ENCODE measurements around the gene COL6A3.
"Not testable (repeated sequence)": the region's sequence is repeated elsewhere in the genome, so short reads cannot be mapped to it uniquely, and the experiment has no call there.

Gene COL6A3

DNA sequence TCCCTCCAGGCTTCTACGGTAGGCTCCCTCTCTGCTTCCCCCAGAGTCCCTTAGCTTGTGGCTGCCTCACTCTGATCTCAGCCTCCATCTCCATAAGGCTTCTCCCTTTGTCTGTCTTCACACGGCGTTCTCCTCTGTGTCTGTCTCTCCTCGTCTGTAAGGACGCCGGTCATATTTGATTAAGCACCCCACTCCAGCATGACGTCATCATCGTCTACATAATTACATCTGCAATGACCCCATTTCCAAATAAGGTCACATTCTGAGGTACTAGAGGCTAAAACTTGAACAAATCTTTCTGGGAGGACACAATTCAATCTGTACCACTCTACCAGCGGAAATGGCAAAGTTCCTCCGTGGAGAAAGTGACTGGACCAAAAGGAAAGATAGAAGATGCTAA, 8.3 kb upstream of the COL6A3 start:
- Histone ChIP-seq H4K20me1 (no peaks in the 10 kb centered on the region), H3K9ac (no peak overlapping the region), H3K27ac (no peak overlapping the region), H3K4me2 (no peak overlapping the region), H3K36me3 (no peaks in the 10 kb centered on the region), H3K4me1 (peaks cover 7% of the 10 kb centered on the region; the same call in 1 of the 2 replicates), H3K27me3 (no peaks in the 10 kb centered on the region), H3K9me3 (no peaks in the 10 kb centered on the region), H3K4me3 (no peak overlapping the region)
- no peak for TF ChIP-seq Cebpa-rat (IDR thresholded peaks at IDR 0.05)

DNA sequence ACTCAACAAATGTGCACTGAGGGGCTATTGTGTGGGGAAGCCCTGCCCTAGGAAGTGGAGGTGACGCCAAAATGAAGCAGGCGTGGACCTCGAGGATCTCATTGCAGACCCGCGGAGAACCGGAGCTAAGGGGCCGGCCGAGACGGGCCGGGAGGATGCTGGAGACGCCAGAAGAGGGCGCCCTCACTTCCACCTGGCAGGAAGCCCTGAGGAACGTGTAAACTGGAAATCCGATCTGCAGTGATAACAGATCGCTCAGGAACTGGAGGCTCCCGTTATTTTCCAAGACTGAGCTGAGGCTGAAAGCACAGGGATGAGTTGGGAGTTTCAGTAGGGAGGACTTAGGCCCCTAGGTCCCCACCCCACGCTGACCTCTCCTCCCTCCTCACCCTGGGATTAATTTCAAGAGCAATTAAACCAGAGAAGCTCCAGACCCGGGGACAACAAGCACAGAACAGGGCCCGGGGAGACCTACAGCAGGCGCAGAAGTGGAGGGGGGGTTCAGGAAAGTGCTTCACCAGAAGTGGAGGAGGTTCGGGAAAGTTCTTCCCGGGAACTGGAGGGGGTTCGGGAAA, 7.7 kb upstream of the COL6A3 start:
- peak overlapping the region; percentile 29; the same call in 1 of the 2 replicates for H3K4me2 ChIP-seq
- H3K27me3 ChIP-seq = no peaks in the 10 kb centered on the region
- H4K20me1 ChIP-seq = no peaks in the 10 kb centered on the region
- peaks cover 7% of the 10 kb centered on the region; the same call in 1 of the 2 replicates for H3K4me1 ChIP-seq
- no peak for TF ChIP-seq Cebpa-rat (IDR thresholded peaks at IDR 0.05)
- H3K4me3 ChIP-seq = no peak overlapping the region
- H3K9me3 ChIP-seq = no peaks in the 10 kb centered on the region
- H3K36me3 ChIP-seq = no peaks in the 10 kb centered on the region
- H3K27ac ChIP-seq = no peak overlapping the region
- H3K9ac ChIP-seq = no peak overlapping the region

DNA sequence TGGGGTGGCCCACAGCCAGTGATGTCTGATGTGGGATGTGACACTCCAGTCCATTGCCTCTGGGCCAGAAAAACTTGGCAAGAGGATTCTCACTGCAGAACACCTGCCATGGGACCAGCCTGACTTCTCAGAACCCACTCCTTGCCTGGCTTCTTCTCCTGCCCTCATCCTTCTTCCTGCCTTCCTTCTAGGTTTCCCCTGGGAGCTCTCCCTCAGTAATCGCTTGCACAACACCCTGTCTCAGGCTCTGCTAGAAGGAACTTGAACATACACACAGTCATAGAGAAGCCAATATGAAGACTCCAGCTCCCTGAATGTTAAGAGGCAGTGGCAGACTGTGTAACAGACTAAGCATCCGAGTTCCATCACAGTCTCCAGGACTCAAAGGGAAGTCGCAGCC, 4.3 kb upstream of the COL6A3 start:
- Histone ChIP-seq H3K36me3 (no peaks in the 10 kb centered on the region), H3K4me2 (no peak overlapping the region), H3K4me3 (no peak overlapping the region), H3K9me3 (no peaks in the 10 kb centered on the region), H4K20me1 (no peaks in the 10 kb centered on the region), H3K27me3 (no peaks in the 10 kb centered on the region), H3K4me1 (peaks cover 7% of the 10 kb centered on the region; the same call in 1 of the 2 replicates), H3K9ac (no peak overlapping the region), H3K27ac (no peak overlapping the region)
- no peak for TF ChIP-seq Cebpa-rat (IDR thresholded peaks at IDR 0.05)

DNA sequence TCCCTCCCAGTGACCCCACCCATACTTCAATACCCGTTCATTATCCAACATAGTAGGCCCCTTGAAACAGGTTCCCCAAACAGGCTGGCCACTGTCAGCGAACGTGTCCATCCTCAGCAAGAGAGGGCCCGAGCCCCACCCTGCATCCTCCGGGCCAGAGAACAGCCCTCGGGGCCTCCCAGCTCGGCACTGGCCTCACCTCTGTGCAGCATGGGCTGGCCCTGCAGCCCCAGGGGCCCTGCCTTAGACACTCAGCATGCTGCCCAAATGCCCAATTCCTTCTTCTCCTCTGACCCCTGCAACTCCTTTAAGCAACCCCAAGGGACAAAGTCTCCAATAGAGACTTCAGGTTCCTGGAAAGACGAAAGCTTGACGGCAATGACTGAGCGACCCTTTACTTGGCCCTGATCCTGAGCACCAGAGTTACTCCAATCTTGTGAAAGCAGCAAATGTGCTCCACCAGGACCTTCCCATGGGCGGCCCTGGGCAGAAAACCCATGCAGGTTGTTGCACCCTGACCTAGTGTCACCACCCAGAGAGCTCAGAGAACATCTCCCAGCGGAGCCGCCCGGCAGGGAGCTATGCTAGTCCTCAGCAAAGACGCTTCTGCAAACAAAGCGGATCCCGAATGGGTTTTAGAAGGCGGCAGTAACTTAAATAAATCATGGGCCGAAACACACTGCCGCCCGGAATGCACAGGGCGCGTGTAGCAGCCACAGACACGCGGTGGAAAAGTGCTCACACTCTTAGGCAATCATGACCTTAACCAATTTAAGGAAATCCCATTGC, 782 bp downstream of the COL6A3 start:
- H3K36me3 ChIP-seq = no peaks in the 10 kb centered on the region
- no peak overlapping the region for H3K4me2 ChIP-seq
- no peak overlapping the region for H3K4me3 ChIP-seq
- no peak for TF ChIP-seq Cebpa-rat (IDR thresholded peaks at IDR 0.05)
- no peak overlapping the region for H3K9ac ChIP-seq
- H4K20me1 ChIP-seq = no peaks in the 10 kb centered on the region
- no peaks in the 10 kb centered on the region for H3K4me1 ChIP-seq
- no peaks in the 10 kb centered on the region for H3K9me3 ChIP-seq
- no peaks in the 10 kb centered on the region for H3K27me3 ChIP-seq
- H3K27ac ChIP-seq = no peak overlapping the region

DNA sequence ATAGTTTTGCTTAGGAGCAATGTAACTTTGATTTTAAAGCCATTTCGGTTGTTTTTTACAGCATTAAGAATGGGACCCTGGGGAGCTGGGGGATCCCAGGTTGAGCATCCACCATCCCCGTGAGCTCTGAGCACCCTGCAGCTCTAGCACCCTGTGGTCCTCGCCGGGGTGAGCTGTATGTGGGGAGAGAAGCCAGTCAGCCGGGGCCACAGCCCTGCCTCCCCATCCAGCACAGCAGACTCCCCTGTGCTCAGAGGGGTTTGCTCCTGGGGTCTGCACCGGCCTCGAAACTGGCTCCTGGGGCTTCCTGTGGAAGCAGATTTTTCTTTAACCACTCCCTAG, 1.3 kb downstream of the COL6A3 start:
- no peak for TF ChIP-seq Cebpa-rat (IDR thresholded peaks at IDR 0.05)
- H3K4me3 ChIP-seq = no peak overlapping the region
- H3K4me2 ChIP-seq = no peak overlapping the region
- no peaks in the 10 kb centered on the region for H3K36me3 ChIP-seq
- no peaks in the 10 kb centered on the region for H3K9me3 ChIP-seq
- no peaks in the 10 kb centered on the region for H3K27me3 ChIP-seq
- H3K4me1 ChIP-seq = no peaks in the 10 kb centered on the region
- H3K27ac ChIP-seq = no peak overlapping the region
- no peaks in the 10 kb centered on the region for H4K20me1 ChIP-seq
- H3K9ac ChIP-seq = no peak overlapping the region

DNA sequence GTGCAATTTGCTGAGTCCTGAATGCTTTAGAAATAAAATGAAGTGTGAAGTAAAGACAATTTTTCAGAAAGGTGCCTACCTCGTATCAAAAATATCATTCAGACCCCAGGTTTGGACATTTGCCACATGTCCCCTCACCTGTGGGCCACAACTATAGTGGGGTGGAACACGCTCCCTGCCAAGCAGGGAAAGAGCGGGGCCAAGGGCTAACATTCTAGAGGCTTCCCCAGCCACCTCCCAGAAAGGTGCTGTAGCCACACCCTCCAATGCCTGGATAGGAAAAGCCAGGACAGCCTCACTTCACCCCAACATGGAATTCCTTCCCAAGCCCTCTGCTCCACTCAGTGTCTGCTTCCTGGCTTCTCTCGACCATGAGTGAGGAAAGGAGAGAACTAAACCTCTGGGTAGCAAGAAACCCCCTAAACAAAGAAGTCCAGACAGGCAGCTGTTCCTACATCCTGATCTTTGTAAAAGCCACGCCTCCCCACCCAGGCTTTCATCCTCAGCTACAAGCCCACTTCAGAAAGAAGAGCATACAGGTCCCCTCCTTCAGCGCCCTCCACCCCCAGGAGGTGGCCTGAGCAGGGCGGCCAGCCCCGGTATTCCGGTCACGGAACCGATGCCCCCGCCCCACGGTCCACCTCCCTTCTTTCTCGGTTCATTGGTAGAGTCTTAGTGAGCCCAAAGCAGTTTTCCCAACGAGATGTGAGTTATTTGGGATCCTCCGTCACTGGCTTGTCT, 2.1 kb downstream of the COL6A3 start:
- TF ChIP-seq Cebpa-rat (IDR thresholded peaks at IDR 0.05) = no peak
- Histone ChIP-seq H3K36me3 (no peaks in the 10 kb centered on the region), H4K20me1 (no peaks in the 10 kb centered on the region), H3K9me3 (no peaks in the 10 kb centered on the region), H3K9ac (no peak overlapping the region), H3K4me2 (no peak overlapping the region), H3K4me1 (no peaks in the 10 kb centered on the region), H3K27ac (no peak overlapping the region), H3K27me3 (no peaks in the 10 kb centered on the region), H3K4me3 (no peak overlapping the region)

DNA sequence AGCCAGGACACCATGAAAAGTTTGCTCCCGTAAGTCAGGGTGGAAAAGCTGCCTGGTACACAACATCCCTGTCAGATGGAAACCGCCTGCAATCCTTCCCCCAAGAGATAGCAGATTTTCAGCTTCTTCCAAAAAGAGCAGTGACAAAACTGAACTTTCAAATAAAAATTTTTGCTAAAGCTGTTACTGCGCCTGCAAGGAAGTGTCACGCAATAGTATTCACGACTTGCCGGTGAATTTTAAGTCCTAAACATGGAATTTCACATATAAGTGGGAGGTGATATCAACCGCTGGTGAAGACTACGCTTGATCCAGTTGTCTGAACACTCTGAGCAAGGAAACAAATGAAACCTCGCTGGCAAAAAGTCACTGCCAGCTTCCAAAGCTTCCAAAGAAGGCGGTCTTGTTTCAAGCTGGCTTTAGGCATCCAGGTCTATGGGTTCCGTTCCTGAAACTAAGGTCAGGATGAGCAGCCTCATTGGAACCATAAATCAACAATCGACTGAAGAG, 2.8 kb downstream of the COL6A3 start:
- no peaks in the 10 kb centered on the region for H4K20me1 ChIP-seq
- H3K36me3 ChIP-seq = no peaks in the 10 kb centered on the region
- no peaks in the 10 kb centered on the region for H3K9me3 ChIP-seq
- H3K4me1 ChIP-seq = no peaks in the 10 kb centered on the region
- H3K9ac ChIP-seq = no peak overlapping the region
- no peak overlapping the region for H3K4me3 ChIP-seq
- no peak overlapping the region for H3K4me2 ChIP-seq
- no peak overlapping the region for H3K27ac ChIP-seq
- no peaks in the 10 kb centered on the region for H3K27me3 ChIP-seq
- no peak for TF ChIP-seq Cebpa-rat (IDR thresholded peaks at IDR 0.05)

DNA sequence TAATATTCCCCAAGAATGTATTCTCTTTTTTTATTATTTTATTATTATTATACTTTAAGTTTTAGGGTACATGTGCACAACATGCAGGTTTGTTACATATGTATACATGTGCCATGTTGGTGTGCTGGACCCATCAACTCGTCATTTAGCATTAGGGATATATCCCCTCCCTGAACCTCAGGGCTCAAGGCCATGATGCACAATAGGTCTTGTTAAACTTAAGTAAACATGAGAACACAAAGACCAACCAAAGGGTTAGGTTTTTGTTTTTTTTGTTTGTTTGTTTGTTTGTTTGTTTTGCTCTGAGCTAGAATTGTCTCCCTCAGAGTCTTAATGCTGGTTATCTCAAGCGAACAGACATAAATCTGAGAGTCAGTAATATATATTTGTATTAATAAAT, 4.7 kb downstream of the COL6A3 start:
- H3K4me3 ChIP-seq, H3K9me3 ChIP-seq, H3K4me2 ChIP-seq, H3K4me1 ChIP-seq, H3K27ac ChIP-seq, H3K9ac ChIP-seq, H3K27me3 ChIP-seq, H3K36me3 ChIP-seq, H4K20me1 ChIP-seq: not testable (repeated sequence)

DNA sequence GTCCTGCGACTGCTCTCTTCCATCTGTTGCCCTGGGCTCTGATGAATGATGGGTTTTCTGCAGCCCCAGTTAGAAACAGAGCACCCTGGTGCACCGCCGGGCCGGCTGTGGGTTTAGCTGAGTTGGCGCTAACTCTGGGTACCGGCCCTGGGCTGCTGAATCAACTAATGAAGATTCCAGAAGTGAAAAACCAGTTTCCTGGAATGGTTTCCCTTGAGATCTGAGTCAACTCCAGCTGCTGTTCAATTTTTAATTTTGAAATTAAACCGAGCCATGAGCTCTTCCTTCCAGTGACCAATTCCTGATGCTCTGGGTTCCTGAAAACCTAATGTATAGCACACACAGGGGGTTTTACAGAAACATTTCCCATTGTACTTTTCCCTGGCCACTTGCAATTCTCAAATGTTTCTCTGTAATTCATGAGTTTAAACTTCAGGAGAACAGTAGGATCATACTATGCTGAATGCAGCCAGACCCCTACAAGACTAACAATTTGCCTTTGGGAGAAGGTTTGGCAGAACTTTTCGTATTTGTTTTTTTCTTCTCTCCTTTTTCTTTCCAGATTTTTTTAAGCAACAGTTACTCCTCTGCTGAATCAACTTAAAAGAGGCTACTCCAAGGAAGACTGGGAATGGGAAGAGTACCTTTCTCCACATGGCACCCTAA, 5.5 kb downstream of the COL6A3 start:
- Histone ChIP-seq H3K9ac (no peak overlapping the region), H3K27ac (no peak overlapping the region), H3K36me3 (no peaks in the 10 kb centered on the region), H3K4me3 (no peak overlapping the region), H3K27me3 (no peaks in the 10 kb centered on the region), H4K20me1 (no peaks in the 10 kb centered on the region), H3K9me3 (no peaks in the 10 kb centered on the region), H3K4me2 (no peak overlapping the region), H3K4me1 (no peaks in the 10 kb centered on the region)
- no peak for TF ChIP-seq Cebpa-rat (IDR thresholded peaks at IDR 0.05)

DNA sequence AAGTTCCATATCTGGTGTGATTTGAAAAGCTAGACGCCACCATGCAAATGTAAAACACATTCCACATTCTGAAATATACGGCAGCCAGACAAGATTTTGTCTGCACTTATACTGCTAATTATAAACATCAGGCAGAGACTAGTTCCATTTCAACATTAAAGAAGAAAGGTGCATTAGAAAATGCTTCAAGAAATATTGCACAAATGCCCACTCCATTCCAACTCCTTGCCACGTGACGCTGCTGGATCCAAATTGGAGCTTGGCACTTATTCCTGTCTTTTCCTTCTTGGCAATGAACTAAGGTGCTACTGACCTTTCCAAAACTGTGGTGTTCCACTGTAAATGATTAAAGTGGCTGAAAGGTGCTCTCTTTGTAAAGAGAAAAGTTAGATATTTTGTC, 6.3 kb downstream of the COL6A3 start:
- Histone ChIP-seq H4K20me1 (no peaks in the 10 kb centered on the region), H3K9ac (no peak overlapping the region), H3K9me3 (no peaks in the 10 kb centered on the region), H3K4me2 (no peak overlapping the region), H3K27ac (no peak overlapping the region), H3K4me1 (no peaks in the 10 kb centered on the region), H3K4me3 (no peak overlapping the region), H3K36me3 (no peaks in the 10 kb centered on the region), H3K27me3 (no peaks in the 10 kb centered on the region)
- TF ChIP-seq Cebpa-rat (IDR thresholded peaks at IDR 0.05) = no peak
